ENCODE measurements around the gene PIP.
"Not testable (repeated sequence)": the region's sequence is repeated elsewhere in the genome, so short reads cannot be mapped to it uniquely, and the experiment has no call there.

GRCh38 chr7:143180771-143181170 is 48.9 kb downstream of the PIP start:
- not testable (repeated sequence) for TF ChIP-seq POLR2A (IDR thresholded peaks at IDR 0.05)
- TF ChIP-seq, protein P1, sequence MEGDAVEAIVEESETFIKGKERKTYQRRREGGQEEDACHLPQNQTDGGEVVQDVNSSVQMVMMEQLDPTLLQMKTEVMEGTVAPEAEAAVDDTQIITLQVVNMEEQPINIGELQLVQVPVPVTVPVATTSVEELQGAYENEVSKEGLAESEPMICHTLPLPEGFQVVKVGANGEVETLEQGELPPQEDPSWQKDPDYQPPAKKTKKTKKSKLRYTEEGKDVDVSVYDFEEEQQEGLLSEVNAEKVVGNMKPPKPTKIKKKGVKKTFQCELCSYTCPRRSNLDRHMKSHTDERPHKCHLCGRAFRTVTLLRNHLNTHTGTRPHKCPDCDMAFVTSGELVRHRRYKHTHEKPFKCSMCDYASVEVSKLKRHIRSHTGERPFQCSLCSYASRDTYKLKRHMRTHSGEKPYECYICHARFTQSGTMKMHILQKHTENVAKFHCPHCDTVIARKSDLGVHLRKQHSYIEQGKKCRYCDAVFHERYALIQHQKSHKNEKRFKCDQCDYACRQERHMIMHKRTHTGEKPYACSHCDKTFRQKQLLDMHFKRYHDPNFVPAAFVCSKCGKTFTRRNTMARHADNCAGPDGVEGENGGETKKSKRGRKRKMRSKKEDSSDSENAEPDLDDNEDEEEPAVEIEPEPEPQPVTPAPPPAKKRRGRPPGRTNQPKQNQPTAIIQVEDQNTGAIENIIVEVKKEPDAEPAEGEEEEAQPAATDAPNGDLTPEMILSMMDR (IDR thresholded peaks at IDR 0.05): not testable (repeated sequence)
